Endothelial cell of umbilical vein (primary cell): ENCODE data around the gene TBCD. TPM values are rescaled to one million over a fixed set of nuclear protein-coding genes. Genes with fewer than 3 reads are reported as not detected.

Source experiments
- BruUV-seq: library from RNA; stranded (reverse); fragments of 400-500 nt; replicated peaks from 2 replicates; lab custom pipeline; 2021; lab: Mats Ljungman, UMichigan
- CTCF ChIA-PET: fragments of 300-600, 350-600 bp; sonication (Branson Sonifier 250); formaldehyde crosslinking; loops from one replicate; lab custom pipeline; 2021; ENCODE audit warnings: antibody characterized with exemption, inconsistent platforms; lab: Charles Lee
- POLR2A ChIA-PET: fragments of 300-600, 350-600 bp; sonication (Branson Sonifier 250); formaldehyde crosslinking; loops from one replicate; lab custom pipeline; 2021; ENCODE audit warnings: antibody characterized with exemption, inconsistent platforms; lab: Charles Lee
- DNase-seq: peaks from one replicate; pipeline ENCODE4 v3.0.0-alpha.2; 2011; ENCODE audit warnings: low read depth, low spot score
- FAIRE-seq: peaks from 2 replicates; lab custom pipeline; 2011; peaks lifted over from hg19 to GRCh38; lab: Jason Lieb, UNC
- H2AFZ ChIP-seq: 2 replicates; pipeline ENCODE4 v1.6.0; 2012; ENCODE audit warnings: low read depth, low read length, control low read depth, inconsistent platforms
- H3K27ac ChIP-seq: 2 replicates; pipeline ENCODE4 v1.5.1; 2011; ENCODE audit warnings: low read depth, mild to moderate bottlenecking, control low read depth, low read length, moderate library complexity; ENCODE audit not compliant: insufficient read depth
- H3K27me3 ChIP-seq, 2 experiments: 2 replicates each; pipeline versions ENCODE4 v1.6.0 to v1.6.1; 2011; ENCODE audit warnings: low read length in 2 of 2, mixed read lengths in 1 of 2; ENCODE audit not compliant: control insufficient read depth in 2 of 2, insufficient read depth in 2 of 2
- H3K36me3 ChIP-seq, 2 experiments: 2 replicates in 1 of 2; 3 replicates in 1 of 2; pipeline ENCODE4 v1.5.1; 2011; ENCODE audit warnings: low read length in 2 of 2, mild to moderate bottlenecking in 1 of 2, moderate library complexity in 1 of 2; ENCODE audit not compliant: control insufficient read depth in 2 of 2, insufficient read depth in 2 of 2; ENCODE audit errors: extremely low read depth in 1 of 2
- H3K4me1 ChIP-seq: 3 replicates; pipeline ENCODE4 v1.5.1; 2011; ENCODE audit warnings: mild to moderate bottlenecking, low read length; ENCODE audit not compliant: control insufficient read depth, insufficient read depth; ENCODE audit errors: extremely low read depth
- H3K4me2 ChIP-seq: 2 replicates; pipeline ENCODE4 v1.6.1; 2011; ENCODE audit warnings: low read length, control low read depth, mixed read lengths; ENCODE audit not compliant: insufficient read depth
- H3K4me3 ChIP-seq, 3 experiments: fragments of 200-600 bp in 1 of 3; sonication (generic), shearing (Covaris generic) in 1 of 3; replicated peaks in 1 of 3; 2 replicates each; pipeline ENCODE4 v1.5.1; 2011 to 2016; ENCODE audit warnings: control low read depth in 3 of 3, low read length in 3 of 3, mild to moderate bottlenecking in 2 of 3, inconsistent platforms in 1 of 3, low read depth in 1 of 3, moderate library complexity in 1 of 3; ENCODE audit not compliant: insufficient read depth in 1 of 3
- H3K79me2 ChIP-seq: 2 replicates; pipeline ENCODE4 v1.6.0; 2012; ENCODE audit warnings: low read length, inconsistent platforms; ENCODE audit not compliant: control insufficient read depth, insufficient read depth
- H3K9ac ChIP-seq: replicated peaks from 2 replicates; pipeline ENCODE3; 2011; ENCODE audit warnings: low read length, control low read depth; ENCODE audit not compliant: insufficient read depth; ENCODE audit errors: extremely low read depth
- H3K9me1 ChIP-seq: replicated peaks from 3 replicates; pipeline ENCODE4 v1.6.0; 2011; ENCODE audit warnings: mild to moderate bottlenecking, low read length; ENCODE audit not compliant: control insufficient read depth, insufficient read depth; ENCODE audit errors: extremely low read depth
- H3K9me3 ChIP-seq: replicated peaks from 2 replicates; pipeline ENCODE4 v1.5.1; 2012; ENCODE audit warnings: low read length, inconsistent platforms; ENCODE audit not compliant: control insufficient read depth, insufficient read depth
- H4K20me1 ChIP-seq: replicated peaks from 2 replicates; pipeline ENCODE3; 2011; ENCODE audit warnings: mild to moderate bottlenecking, low read length; ENCODE audit not compliant: control insufficient read depth, insufficient read depth; ENCODE audit errors: extremely low read depth
- CTCF ChIP-seq, 2 donors: IDR thresholded peaks; 1 replicate in 1 of 2; 2 replicates in 1 of 2; pipeline ENCODE4 v1.5.1; 2011; ENCODE audit warnings: low read length in 2 of 2, mild to moderate bottlenecking in 2 of 2, moderate library complexity in 2 of 2, control low read depth in 1 of 2, inconsistent platforms in 1 of 2, low read depth in 1 of 2; ENCODE audit not compliant: insufficient read depth in 1 of 2; ENCODE audit errors: extremely low read depth in 1 of 2
- EZH2 ChIP-seq: IDR thresholded peaks from 2 replicates; pipeline ENCODE4 v1.6.1; 2012; ENCODE audit warnings: borderline replicate concordance, low read depth, mild to moderate bottlenecking, moderate library complexity, low read length, inconsistent platforms; ENCODE audit not compliant: severe bottlenecking
- FOS ChIP-seq: IDR thresholded peaks from 2 replicates; pipeline ENCODE4 v1.6.1; 2011; ENCODE audit warnings: mild to moderate bottlenecking, low read length, moderate library complexity, borderline replicate concordance; ENCODE audit not compliant: insufficient read depth
- GATA2 ChIP-seq: IDR thresholded peaks from 2 replicates; pipeline ENCODE4 v1.7.0; 2011; ENCODE audit warnings: low read depth, mild to moderate bottlenecking, moderate library complexity, mixed read lengths, low read length; ENCODE audit not compliant: insufficient read length, insufficient read depth
- JUN ChIP-seq: IDR thresholded peaks from 2 replicates; pipeline ENCODE4 v1.6.1; 2011; ENCODE audit warnings: borderline replicate concordance, low read depth; ENCODE audit not compliant: insufficient read length, insufficient read depth
- MAX ChIP-seq: IDR thresholded peaks from 2 replicates; pipeline ENCODE4 v1.6.1; 2011; ENCODE audit not compliant: insufficient read depth, insufficient read length
- MYC ChIP-seq: IDR thresholded peaks from one replicate; pipeline ENCODE4 v1.6.1; 2011; ENCODE audit warnings: mild to moderate bottlenecking, low read depth, low read length
- POLR2A ChIP-seq: IDR thresholded peaks from 2 replicates; pipeline ENCODE4 v1.6.1; 2012; ENCODE audit warnings: low read depth, mild to moderate bottlenecking, control low read depth, low read length
- POLR2AphosphoS5 ChIP-seq: IDR thresholded peaks from 2 replicates; pipeline ENCODE4 v1.6.1; 2012; ENCODE audit warnings: low read depth, mild to moderate bottlenecking, control low read depth, low read length, moderate library complexity; ENCODE audit not compliant: insufficient read depth
- dilution Hi-C: fragments of 300-500 bp; cut with MboI; formaldehyde crosslinking; loops from one replicate; pipeline ENCODE4 v1.15.0; 2019; ENCODE audit warnings: low sequenced_read_pairs; ENCODE audit not compliant: extremely low pct_ligation_motif_present
- intact Hi-C: fragments of 100-400 bp; cut with micrococcal nuclease; formaldehyde crosslinking; loops from one replicate; pipeline ENCODE4 v1.10.0; 2022
- polyA plus RNA-seq, 4 experiments: library from polyadenylated mRNA; depleted of rRNA in 3 of 4; stranded (reverse) in 3 of 4; unstranded in 1 of 4; fragments of >200 nt; gene quantifications; 2 replicates each; pipeline versions ENCODE4 v1.2.1 to v1.2.3, GENCODE V29; 2011 to 2012; ENCODE audit warnings: missing spikeins in 1 of 4
- total RNA-seq: library from RNA; stranded (reverse); gene quantifications from 2 replicates; pipeline ENCODE4 v1.2.3, GENCODE V29; 2021

Gene TBCD
- total and polyA plus RNA-seq, 2 donors (not counting 3 experiments of a cell fraction or from before 2014, with no cell fraction given), result 121 to 145 TPM

- H3K9me3 ChIP-seq, result no peaks in the 10 kb centered on the region
- ChIA-PET CTCF (no interaction called here), POLR2A (no interaction called here)
- H3K79me2 ChIP-seq, result peaks cover 11% of the 10 kb centered on the region
- H3K9ac ChIP-seq, result no peak overlapping the region
- DNase-seq, result no peak
- intact Hi-C loops, result no loop called here
- H2AFZ ChIP-seq, result no peak overlapping the region
- H3K36me3 ChIP-seq, result no peaks in the 10 kb centered on the region
- H3K9me1 ChIP-seq, result no peaks in the 10 kb centered on the region
- no peak overlapping the region for H3K27ac ChIP-seq
- TF ChIP-seq CTCF (IDR thresholded peaks at IDR 0.05; ENCODE audit: extremely low read depth in 1 of 2, insufficient read depth in 1 of 2, low read depth in 1 of 2, low read length in 2 of 2), result no peak
- TF ChIP-seq MYC, result no peak
- TF ChIP-seq EZH2, result no peak
- TF ChIP-seq JUN, result no peak
- no peak for TF ChIP-seq POLR2A
- TF ChIP-seq FOS, result no peak
- no peak for TF ChIP-seq GATA2
- no peak for TF ChIP-seq POLR2AphosphoS5
- no peak for TF ChIP-seq MAX
- H4K20me1 ChIP-seq, result no peaks in the 10 kb centered on the region
- no peak overlapping the region for H3K4me2 ChIP-seq
- no peaks in the 10 kb centered on the region for H3K27me3 ChIP-seq
- BruUV-seq, result no TSS peak
- FAIRE-seq, result no peak
- no peak overlapping the region for H3K4me3 ChIP-seq
- H3K4me1 ChIP-seq, result peaks cover 5% of the 10 kb centered on the region
- dilution Hi-C loops, result no loop called here
These were observed 3.1 kb upstream of the TBCD start for GRCh38 chr17:82748756-82749155.
